Mesothelial cell of epicardium (in vitro differentiated cells): ENCODE data around the gene PAX5. TPM values are rescaled to one million over a fixed set of nuclear protein-coding genes. Genes with fewer than 3 reads are reported as not detected.

Experiments
- DNase-seq, 2 experiments: peaks; one replicate each; pipeline ENCODE4 v3.0.0; 2021; ENCODE audit warnings: low spot score in 2 of 2; ENCODE audit not compliant: unreplicated experiment in 2 of 2
- H3K27ac Mint-ChIP-seq: 2 replicates; pipeline ENCODE4 v1.8.0; 2021; ENCODE audit warnings: mixed read lengths
- H3K27me3 Mint-ChIP-seq: 2 replicates; pipeline ENCODE4 v1.8.0; 2021; ENCODE audit warnings: low read depth, mixed read lengths
- H3K36me3 Mint-ChIP-seq: 2 replicates; pipeline ENCODE4 v1.8.0; 2021; ENCODE audit warnings: mixed read lengths
- H3K4me1 Mint-ChIP-seq: 2 replicates; pipeline ENCODE4 v1.8.0; 2021; ENCODE audit warnings: mixed read lengths
- H3K4me3 Mint-ChIP-seq: 2 replicates; pipeline ENCODE4 v1.8.0; 2021; ENCODE audit warnings: mild to moderate bottlenecking, moderate library complexity, mixed read lengths
- H3K9me3 Mint-ChIP-seq: 2 replicates; pipeline ENCODE4 v1.8.0; 2021; ENCODE audit warnings: mixed read lengths
- total RNA-seq: library from RNA; stranded (reverse); gene quantifications from 3 replicates; pipeline ENCODE4 v1.2.1, GENCODE V29; 2021
- TF ChIP-seq, protein P1 (sequence below): fragments of 200-600 bp; sonication (generic); IDR thresholded peaks from one replicate; pipeline ENCODE4 v1.5.0; 2021; ENCODE audit warnings: antibody characterized with exemption; ENCODE audit not compliant: unreplicated experiment

The PAX5 gene
- total RNA-seq, 1 donor from 2014 or later = not detected

DNA sequence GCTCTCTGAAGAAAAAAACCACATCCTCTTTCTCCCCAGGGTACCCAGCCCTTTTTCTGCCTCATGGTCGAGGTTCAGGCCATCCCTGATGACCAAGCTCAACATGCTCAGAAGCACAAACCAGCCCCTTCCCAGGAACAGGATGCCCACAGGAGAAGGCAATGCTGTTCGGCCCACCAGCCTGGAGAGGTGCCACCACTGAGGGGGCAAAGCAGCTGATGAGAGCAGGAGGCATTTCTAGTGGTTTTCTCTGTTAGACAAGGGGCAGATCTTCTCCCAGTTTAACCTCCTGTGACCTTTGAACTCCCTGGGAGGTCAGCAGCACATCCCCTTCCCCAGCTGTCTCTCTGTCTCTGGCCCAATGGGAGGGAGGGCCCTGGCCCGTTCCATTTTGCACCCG lies 73.0 kb downstream of the PAX5 start:
- no peaks in the 10 kb centered on the region for H3K36me3 Mint-ChIP-seq
- no peak overlapping the region for H3K27ac Mint-ChIP-seq
- H3K4me3 Mint-ChIP-seq = no peak overlapping the region
- DNase-seq = no peak
- peaks cover 11% of the 10 kb centered on the region for H3K4me1 Mint-ChIP-seq
- TF ChIP-seq, protein P1, sequence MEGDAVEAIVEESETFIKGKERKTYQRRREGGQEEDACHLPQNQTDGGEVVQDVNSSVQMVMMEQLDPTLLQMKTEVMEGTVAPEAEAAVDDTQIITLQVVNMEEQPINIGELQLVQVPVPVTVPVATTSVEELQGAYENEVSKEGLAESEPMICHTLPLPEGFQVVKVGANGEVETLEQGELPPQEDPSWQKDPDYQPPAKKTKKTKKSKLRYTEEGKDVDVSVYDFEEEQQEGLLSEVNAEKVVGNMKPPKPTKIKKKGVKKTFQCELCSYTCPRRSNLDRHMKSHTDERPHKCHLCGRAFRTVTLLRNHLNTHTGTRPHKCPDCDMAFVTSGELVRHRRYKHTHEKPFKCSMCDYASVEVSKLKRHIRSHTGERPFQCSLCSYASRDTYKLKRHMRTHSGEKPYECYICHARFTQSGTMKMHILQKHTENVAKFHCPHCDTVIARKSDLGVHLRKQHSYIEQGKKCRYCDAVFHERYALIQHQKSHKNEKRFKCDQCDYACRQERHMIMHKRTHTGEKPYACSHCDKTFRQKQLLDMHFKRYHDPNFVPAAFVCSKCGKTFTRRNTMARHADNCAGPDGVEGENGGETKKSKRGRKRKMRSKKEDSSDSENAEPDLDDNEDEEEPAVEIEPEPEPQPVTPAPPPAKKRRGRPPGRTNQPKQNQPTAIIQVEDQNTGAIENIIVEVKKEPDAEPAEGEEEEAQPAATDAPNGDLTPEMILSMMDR = no peak
- H3K27me3 Mint-ChIP-seq = peaks cover 46% of the 10 kb centered on the region
- H3K9me3 Mint-ChIP-seq = no peaks in the 10 kb centered on the region

GRCh38 chr9:36960575-36960955 lies 73.5 kb downstream of the PAX5 start:
- peaks cover 49% of the 10 kb centered on the region for H3K27me3 Mint-ChIP-seq
- no peak overlapping the region for H3K27ac Mint-ChIP-seq
- H3K36me3 Mint-ChIP-seq = no peaks in the 10 kb centered on the region
- no peaks in the 10 kb centered on the region for H3K9me3 Mint-ChIP-seq
- TF ChIP-seq, protein P1 = no peak
- no peak overlapping the region for H3K4me3 Mint-ChIP-seq
- no peak for DNase-seq
- H3K4me1 Mint-ChIP-seq = peaks cover 11% of the 10 kb centered on the region

DNA sequence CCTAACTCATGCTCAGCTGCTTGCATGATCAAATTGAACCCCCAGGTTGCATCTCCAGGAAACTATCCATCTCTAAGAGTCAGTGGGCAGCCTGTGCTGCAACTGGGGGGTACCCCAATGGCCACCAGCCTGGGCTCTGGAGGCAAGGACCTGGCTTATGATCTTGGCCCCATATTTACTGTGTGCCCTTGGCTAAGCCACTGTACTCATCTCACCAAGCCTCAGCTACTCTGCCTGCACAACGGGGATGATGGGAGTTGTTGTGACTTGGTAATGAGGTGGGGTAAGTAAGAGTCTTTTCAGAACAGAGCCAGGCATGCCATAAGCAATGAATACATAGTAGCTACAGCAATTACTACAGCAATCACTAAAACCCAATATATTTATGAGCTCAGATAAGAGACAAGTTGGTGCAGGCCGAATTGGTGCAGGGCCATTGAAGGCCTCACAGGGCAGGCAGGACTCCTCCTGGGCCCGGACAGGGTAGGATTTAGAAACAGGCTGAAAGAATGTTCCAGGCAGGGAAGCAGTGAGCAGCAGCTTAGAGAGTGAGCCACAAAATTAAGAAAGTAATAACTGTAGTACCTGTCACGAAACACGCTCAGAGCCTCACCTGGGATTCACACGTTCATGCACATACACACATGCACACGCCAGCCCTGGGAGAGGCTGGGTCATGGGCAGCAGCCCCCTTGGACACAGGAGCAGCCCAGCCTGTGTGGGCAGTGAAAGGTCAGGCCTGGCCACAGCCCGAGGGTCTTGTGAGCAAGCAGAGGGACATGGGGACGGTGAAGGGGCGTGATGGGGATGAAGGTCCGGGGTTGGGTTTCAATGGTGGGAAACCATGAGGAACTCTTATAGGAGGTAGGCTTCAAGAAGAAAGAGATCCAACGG lies 74.1 kb downstream of the PAX5 start:
- no peak for DNase-seq
- no peak overlapping the region for H3K27ac Mint-ChIP-seq
- peaks cover 11% of the 10 kb centered on the region for H3K4me1 Mint-ChIP-seq
- H3K27me3 Mint-ChIP-seq = peaks cover 50% of the 10 kb centered on the region
- H3K9me3 Mint-ChIP-seq = peaks cover 2% of the 10 kb centered on the region
- H3K36me3 Mint-ChIP-seq = no peaks in the 10 kb centered on the region
- TF ChIP-seq, protein P1 = no peak
- no peak overlapping the region for H3K4me3 Mint-ChIP-seq

GRCh38 chr9:36956908-36957307 lies 77.2 kb downstream of the PAX5 start:
- no peak for DNase-seq
- Mint-ChIP-seq H3K36me3 (no peaks in the 10 kb centered on the region), H3K27me3 (peaks cover 73% of the 10 kb centered on the region)

DNA sequence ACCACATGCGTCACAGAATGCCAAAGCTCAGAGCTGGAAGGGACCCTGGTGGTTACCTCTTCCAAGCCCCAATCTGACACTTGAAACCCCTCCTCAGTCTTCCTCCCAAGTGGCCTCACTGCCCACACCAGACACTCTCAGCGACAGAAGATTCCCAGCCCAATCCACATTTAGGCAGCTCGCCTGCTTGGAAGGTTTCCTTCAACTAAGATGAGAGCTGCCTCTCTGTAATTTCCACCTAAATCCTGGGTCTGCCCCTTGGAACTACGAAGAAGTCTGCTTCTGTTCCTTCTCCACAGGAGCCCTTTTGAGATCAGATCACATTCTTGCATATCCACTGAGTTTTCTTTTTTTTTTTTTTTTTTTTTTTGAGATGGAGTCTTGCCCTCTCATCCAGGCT lies 83.7 kb downstream of the PAX5 start:
- H3K4me3 Mint-ChIP-seq = no peak overlapping the region
- H3K36me3 Mint-ChIP-seq = no peaks in the 10 kb centered on the region
- peaks cover 78% of the 10 kb centered on the region for H3K27me3 Mint-ChIP-seq
- H3K4me1 Mint-ChIP-seq = no peaks in the 10 kb centered on the region
- TF ChIP-seq, protein P1 = no peak
- DNase-seq = no peak
- H3K9me3 Mint-ChIP-seq = peaks cover 17% of the 10 kb centered on the region
- no peak overlapping the region for H3K27ac Mint-ChIP-seq

More at GRCh38 chr9:36956908-36957307, 77.2 kb downstream of the PAX5 start:
- H3K4me3 Mint-ChIP-seq = no peak overlapping the region
- TF ChIP-seq, protein P1 = no peak
- H3K27ac Mint-ChIP-seq = no peak overlapping the region
- H3K9me3 Mint-ChIP-seq = peaks cover 17% of the 10 kb centered on the region
- peaks cover 6% of the 10 kb centered on the region for H3K4me1 Mint-ChIP-seq
